Fibroblast of the aortic adventitia (primary cell): ENCODE data around the gene ZNF423. TPM values are rescaled to one million over a fixed set of nuclear protein-coding genes. Genes with fewer than 3 reads are reported as not detected.

Experiments used
- DNase-seq: peaks from one replicate; pipeline ENCODE4 v3.0.0-alpha.2; 2010; ENCODE audit warnings: low read depth
- H3K4me3 ChIP-seq: 2 replicates; pipeline ENCODE4 v1.5.1; 2011; ENCODE audit warnings: low read depth, mild to moderate bottlenecking, control low read depth, low read length, moderate library complexity
- CTCF ChIP-seq: IDR thresholded peaks from 2 replicates; pipeline ENCODE4 v1.5.1; 2011; ENCODE audit warnings: mild to moderate bottlenecking, low read length, control low read depth, inconsistent platforms; ENCODE audit not compliant: insufficient read depth
- total RNA-seq: library from RNA; depleted of rRNA; stranded (reverse); fragments of >200 nt; gene quantifications from 2 replicates; pipeline ENCODE4 v1.2.3, GENCODE V29; 2012; ENCODE audit warnings: low replicate concordance

ZNF423 gene
- total RNA-seq, 1 donor, result 13.5 TPM

- DNase-seq, result no peak
- TF ChIP-seq CTCF, result no peak
These were observed 368.2 kb downstream of the ZNF423 start for GRCh38 chr16:49487746-49488145.

GRCh38 chr16:49486400-49486799, 369.5 kb downstream of the ZNF423 start:
- H3K4me3 ChIP-seq, result no peak overlapping the region
- no peak for DNase-seq
- TF ChIP-seq CTCF, result no peak

More at GRCh38 chr16:49487746-49488145, 368.2 kb downstream of the ZNF423 start:
- H3K4me3 ChIP-seq, result no peak overlapping the region

- no peak overlapping the region for H3K4me3 ChIP-seq
- no peak for TF ChIP-seq CTCF
- DNase-seq, result no peak
These were observed 370.2 kb downstream of the ZNF423 start for GRCh38 chr16:49485663-49486062.

- no peak overlapping the region for H3K4me3 ChIP-seq
- no peak for TF ChIP-seq CTCF
- no peak for DNase-seq
These were observed 371.0 kb downstream of the ZNF423 start for GRCh38 chr16:49484936-49485335.

- peak; percentile 1 for DNase-seq
- no peak for TF ChIP-seq CTCF
- H3K4me3 ChIP-seq, result no peak overlapping the region
These were observed 371.5 kb downstream of the ZNF423 start for GRCh38 chr16:49484451-49484849.

- no peak for DNase-seq
- no peak for TF ChIP-seq CTCF
- no peak overlapping the region for H3K4me3 ChIP-seq
These were observed 372.1 kb downstream of the ZNF423 start for GRCh38 chr16:49483651-49484450.
